Measurements from ENCODE around the gene RAPGEF1.

GRCh38 chr9:131574730-131575640, 164.9 kb downstream of the RAPGEF1 start:
- TF ChIP-seq CTCF (conservative IDR thresholded peaks at IDR 0.05; ENCODE audit: low read length) = no peak
- TF ChIP-seq EZH2phosphoT487 (IDR thresholded peaks at IDR 0.05; ENCODE audit: borderline replicate concordance, low read depth, low read length) = no peak
